GM12864 (cell line): Measurements from ENCODE around the gene PHOX2B.

Experiments used
- DNase-seq: peaks from one replicate; pipeline ENCODE4 v3.0.0-alpha.2; 2011; ENCODE audit warnings: low read depth
- H3K4me3 ChIP-seq: 2 replicates; pipeline ENCODE4 v1.5.1; 2011; ENCODE audit warnings: mild to moderate bottlenecking, low read depth, low read length, control low read depth
- CTCF ChIP-seq: IDR thresholded peaks from 2 replicates; pipeline ENCODE4 v1.5.1; 2011; ENCODE audit warnings: low read depth, mild to moderate bottlenecking, moderate library complexity, low read length, control low read depth, inconsistent platforms; ENCODE audit errors: missing control alignments

Gene PHOX2B

GRCh38 chr4:41787931-41788330 is 39.4 kb upstream of the PHOX2B start:
- DNase-seq, result no peak
- no peak overlapping the region for H3K4me3 ChIP-seq
- no peak for TF ChIP-seq CTCF

- no peak overlapping the region for H3K4me3 ChIP-seq
- no peak for DNase-seq
- no peak for TF ChIP-seq CTCF
Measured at GRCh38 chr4:41785665-41786064, 37.1 kb upstream of the PHOX2B start.

GRCh38 chr4:41784191-41784979 is 35.9 kb upstream of the PHOX2B start:
- no peak for TF ChIP-seq CTCF
- DNase-seq, result no peak

GRCh38 chr4:41776466-41776865 is 27.9 kb upstream of the PHOX2B start:
- no peak overlapping the region for H3K4me3 ChIP-seq
- no peak for DNase-seq
- TF ChIP-seq CTCF, result no peak

More at GRCh38 chr4:41784191-41784979, 35.9 kb upstream of the PHOX2B start:
- H3K4me3 ChIP-seq, result no peak overlapping the region

GRCh38 chr4:41763729-41764128 is 15.2 kb upstream of the PHOX2B start:
- TF ChIP-seq CTCF, result no peak
- H3K4me3 ChIP-seq, result no peak overlapping the region
- no peak for DNase-seq

GRCh38 chr4:41758884-41759283 is 10.4 kb upstream of the PHOX2B start:
- no peak overlapping the region for H3K4me3 ChIP-seq
- no peak for TF ChIP-seq CTCF
- DNase-seq, result no peak

- H3K4me3 ChIP-seq, result no peak overlapping the region
- TF ChIP-seq CTCF, result no peak
- no peak for DNase-seq
Measured at GRCh38 chr4:41757521-41758156, 9.1 kb upstream of the PHOX2B start.
